HEK293 (cell line): ENCODE results near the gene USP2.

ENCODE experiments used
- CTCF ChIA-PET: fragments of 350-600 bp; formaldehyde crosslinking; extraction: SDS; loops from one replicate; lab custom pipeline; 2021; ENCODE audit warnings: antibody characterized with exemption; lab: Yijun Ruan, JAX
- POLR2A ChIA-PET: fragments of 300-600 bp; formaldehyde crosslinking; extraction: SDS; loops from one replicate; lab custom pipeline; 2020; ENCODE audit warnings: antibody characterized with exemption, inconsistent platforms; lab: Yijun Ruan, JAX
- H3K27ac ChIP-seq: fragments of 200-500 bp; sonication (Bioruptor generic); 2 replicates; pipeline ENCODE4 v1.5.1; 2014; ENCODE audit warnings: low read depth, low read length, control low read depth, inconsistent platforms; ENCODE audit errors: extremely low read depth
- H3K36me3 ChIP-seq, 2 experiments: fragments of 200-500 bp in 1 of 2; sonication (Bioruptor generic) in 1 of 2; 1 replicate in 1 of 2; 2 replicates in 1 of 2; pipeline ENCODE4 v1.5.1; 2014 to 2017; ENCODE audit warnings: inconsistent platforms in 2 of 2, low read length in 2 of 2; ENCODE audit not compliant: control insufficient read depth in 2 of 2, insufficient read depth in 1 of 2
- H3K4me1 ChIP-seq: fragments of 200-500 bp; sonication (Bioruptor generic); 2 replicates; pipeline ENCODE4 v1.5.1; 2014; ENCODE audit warnings: mild to moderate bottlenecking, low read length, inconsistent platforms; ENCODE audit not compliant: control insufficient read depth, insufficient read depth
- H3K4me3 ChIP-seq: 2 replicates; pipeline ENCODE4 v1.5.1; 2011; ENCODE audit warnings: low read depth, mild to moderate bottlenecking, control low read depth, low read length, moderate library complexity
- H3K9me3 ChIP-seq: fragments of 200-500 bp; sonication (Bioruptor generic); 2 replicates; pipeline ENCODE4 v1.5.1; 2014; ENCODE audit warnings: low read depth, low read length, inconsistent platforms; ENCODE audit not compliant: control insufficient read depth, insufficient read depth
- GLIS1 ChIP-seq: fragments of 450-650 bp; formaldehyde crosslinking; IDR thresholded peaks from 2 replicates; pipeline ENCODE4 v1.5.1; 2016; ENCODE audit warnings: missing biosample characterization, missing genetic modification characterization
- GLIS2 ChIP-seq: fragments of 450-650 bp; formaldehyde crosslinking; IDR thresholded peaks from 2 replicates; pipeline ENCODE4 v1.5.1; 2016; ENCODE audit warnings: missing biosample characterization, missing genetic modification characterization
- RBAK ChIP-seq: fragments of 450-650 bp; formaldehyde crosslinking; IDR thresholded peaks from 2 replicates; pipeline ENCODE4 v1.5.1; 2016; ENCODE audit warnings: missing biosample characterization, missing genetic modification characterization
- REPIN1 ChIP-seq: fragments of 450-650 bp; formaldehyde crosslinking; IDR thresholded peaks from 2 replicates; pipeline ENCODE4 v1.5.1; 2017; ENCODE audit warnings: missing biosample characterization, missing genetic modification characterization, low read depth
- SP2 ChIP-seq: fragments of 450-650 bp; formaldehyde crosslinking; IDR thresholded peaks from 2 replicates; pipeline ENCODE4 v1.5.1; 2016; ENCODE audit warnings: missing biosample characterization, missing genetic modification characterization
- TRIM28 ChIP-seq: IDR thresholded peaks from 2 replicates; pipeline ENCODE4 v1.6.1; 2011; ENCODE audit warnings: low read length, control low read depth, borderline replicate concordance
- WT1 ChIP-seq: fragments of 450-650 bp; formaldehyde crosslinking; IDR thresholded peaks from 2 replicates; pipeline ENCODE4 v1.5.1; 2016; ENCODE audit warnings: missing biosample characterization, missing genetic modification characterization
- ZBTB11 ChIP-seq: fragments of 450-650 bp; formaldehyde crosslinking; conservative IDR thresholded peaks from 2 replicates; pipeline ENCODE4 v1.5.1; 2016; ENCODE audit warnings: low read depth, missing biosample characterization, missing genetic modification characterization
- ZBTB7A ChIP-seq: fragments of 450-650 bp; formaldehyde crosslinking; IDR thresholded peaks from 2 replicates; pipeline ENCODE4 v1.5.1; 2016; ENCODE audit warnings: low read depth, missing biosample characterization, missing genetic modification characterization
- ZIC2 ChIP-seq: fragments of 450-650 bp; formaldehyde crosslinking; IDR thresholded peaks from 2 replicates; pipeline ENCODE4 v1.5.1; 2016; ENCODE audit warnings: missing biosample characterization, missing genetic modification characterization
- ZNF132 ChIP-seq: fragments of 450-650 bp; formaldehyde crosslinking; IDR thresholded peaks from 2 replicates; pipeline ENCODE4 v1.5.1; 2017; ENCODE audit warnings: missing biosample characterization, missing genetic modification characterization, borderline replicate concordance
- ZNF239 ChIP-seq: fragments of 450-650 bp; formaldehyde crosslinking; IDR thresholded peaks from 2 replicates; pipeline ENCODE4 v1.5.1; 2016; ENCODE audit warnings: missing biosample characterization, missing genetic modification characterization
- ZNF341 ChIP-seq: fragments of 450-650 bp; formaldehyde crosslinking; IDR thresholded peaks from 2 replicates; pipeline ENCODE4; 2016; ENCODE audit warnings: low read depth, missing biosample characterization, missing genetic modification characterization
- ZNF510 ChIP-seq: fragments of 450-650 bp; formaldehyde crosslinking; IDR thresholded peaks from 2 replicates; pipeline ENCODE4 v1.5.1; 2018; ENCODE audit warnings: mild to moderate bottlenecking, missing genetic modification characterization, missing biosample characterization; ENCODE audit not compliant: insufficient replicate concordance
- ZNF555 ChIP-seq: fragments of 450-650 bp; formaldehyde crosslinking; conservative IDR thresholded peaks from 2 replicates; pipeline ENCODE4 v1.5.1; 2017; ENCODE audit warnings: missing biosample characterization, mild to moderate bottlenecking, missing genetic modification characterization, inconsistent platforms
- ZNF654 ChIP-seq: fragments of 450-650 bp; formaldehyde crosslinking; IDR thresholded peaks from 2 replicates; pipeline ENCODE4 v1.5.1; 2016; ENCODE audit warnings: low read depth, missing biosample characterization, missing genetic modification characterization
- ZSCAN23 ChIP-seq: fragments of 450-650 bp; formaldehyde crosslinking; IDR thresholded peaks from 2 replicates; pipeline ENCODE4 v1.5.1; 2016; ENCODE audit warnings: missing biosample characterization, missing genetic modification characterization
- ZSCAN30 ChIP-seq: fragments of 450-650 bp; IDR thresholded peaks from 2 replicates; pipeline ENCODE4 v1.5.1; 2018; ENCODE audit warnings: missing biosample characterization, mild to moderate bottlenecking, missing genetic modification characterization, moderate library complexity
- TF ChIP-seq, protein P1 (sequence below): fragments of 450-650 bp; formaldehyde crosslinking; IDR thresholded peaks from 2 replicates; pipeline ENCODE4 v1.5.1; 2016; ENCODE audit warnings: missing biosample characterization, missing genetic modification characterization
- TF ChIP-seq, protein P2 (sequence below): fragments of 450-650 bp; formaldehyde crosslinking; IDR thresholded peaks from 2 replicates; pipeline ENCODE4 v1.5.1; 2016; ENCODE audit warnings: missing biosample characterization, missing genetic modification characterization
- TF ChIP-seq, protein P3 (sequence below): fragments of 450-650 bp; formaldehyde crosslinking; IDR thresholded peaks from 2 replicates; pipeline ENCODE4 v1.5.1; 2016; ENCODE audit warnings: missing biosample characterization, missing genetic modification characterization, low read depth
- TF ChIP-seq, protein P4 (sequence below): fragments of 450-650 bp; formaldehyde crosslinking; IDR thresholded peaks from 2 replicates; pipeline ENCODE4 v1.5.1; 2016; ENCODE audit warnings: missing biosample characterization, missing genetic modification characterization

USP2 gene

DNA sequence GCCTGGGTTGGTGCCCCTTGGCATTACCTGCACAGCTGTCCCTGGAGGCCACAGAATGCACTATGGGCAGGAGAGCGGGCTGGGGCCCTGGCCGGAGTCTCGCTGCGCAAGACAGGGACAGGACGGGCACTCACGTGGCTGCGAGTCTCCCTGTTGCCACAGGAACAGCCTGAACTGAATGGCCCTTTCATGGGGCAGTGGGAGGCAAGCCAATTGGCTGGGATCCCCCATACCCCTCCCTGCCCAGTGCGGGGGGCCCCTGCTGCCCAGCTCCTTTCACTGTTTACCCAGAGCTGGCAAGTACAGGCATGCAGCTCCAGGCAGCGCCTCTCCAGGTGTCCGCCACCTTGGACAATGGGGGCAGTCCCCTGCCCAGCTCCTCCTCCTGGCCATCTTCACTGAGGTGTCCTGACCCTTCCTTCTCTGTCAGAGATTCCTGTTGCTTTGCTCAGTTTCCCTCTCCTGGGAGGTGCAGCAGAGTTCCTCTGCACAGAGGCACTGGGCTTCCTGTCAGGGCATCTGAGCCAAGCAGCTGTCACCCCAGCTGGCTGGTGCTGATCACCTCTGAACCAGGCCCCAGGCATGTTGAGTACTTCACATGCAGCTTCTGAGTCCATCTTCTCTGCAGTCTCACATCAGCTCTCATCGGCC is 5.2 kb downstream of the USP2 start:
- no peak overlapping the region for H3K4me3 ChIP-seq
- no peaks in the 10 kb centered on the region; the same call in 1 of the 2 replicates for H3K4me1 ChIP-seq
- TF ChIP-seq ZNF555 = no peak
- peak; percentile 68 for TF ChIP-seq ZIC2 (tag by site-specific recombination)
- 0 out of 2 replicates have a peak, but pooled peaks have one; percentile 22 for TF ChIP-seq ZNF341 (tag by site-specific recombination)
- TF ChIP-seq, protein P1, sequence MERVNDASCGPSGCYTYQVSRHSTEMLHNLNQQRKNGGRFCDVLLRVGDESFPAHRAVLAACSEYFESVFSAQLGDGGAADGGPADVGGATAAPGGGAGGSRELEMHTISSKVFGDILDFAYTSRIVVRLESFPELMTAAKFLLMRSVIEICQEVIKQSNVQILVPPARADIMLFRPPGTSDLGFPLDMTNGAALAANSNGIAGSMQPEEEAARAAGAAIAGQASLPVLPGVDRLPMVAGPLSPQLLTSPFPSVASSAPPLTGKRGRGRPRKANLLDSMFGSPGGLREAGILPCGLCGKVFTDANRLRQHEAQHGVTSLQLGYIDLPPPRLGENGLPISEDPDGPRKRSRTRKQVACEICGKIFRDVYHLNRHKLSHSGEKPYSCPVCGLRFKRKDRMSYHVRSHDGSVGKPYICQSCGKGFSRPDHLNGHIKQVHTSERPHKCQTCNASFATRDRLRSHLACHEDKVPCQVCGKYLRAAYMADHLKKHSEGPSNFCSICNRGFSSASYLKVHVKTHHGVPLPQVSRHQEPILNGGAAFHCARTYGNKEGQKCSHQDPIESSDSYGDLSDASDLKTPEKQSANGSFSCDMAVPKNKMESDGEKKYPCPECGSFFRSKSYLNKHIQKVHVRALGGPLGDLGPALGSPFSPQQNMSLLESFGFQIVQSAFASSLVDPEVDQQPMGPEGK (tag by site-specific recombination) = peak; percentile 47
- no peak for TF ChIP-seq ZNF132 (tag by site-specific recombination)
- peak; percentile 89 for TF ChIP-seq GLIS1 (tag by site-specific recombination)
- TF ChIP-seq ZNF510 (tag by site-specific recombination) = no peak
- TF ChIP-seq ZSCAN30 (tag by site-specific recombination) = no peak
- TF ChIP-seq GLIS2 (tag by site-specific recombination) = 0 out of 2 replicates have a peak, but pooled peaks have one; percentile 20
- TF ChIP-seq RBAK (tag by site-specific recombination) = no peak
- no peak for TF ChIP-seq ZNF654 (tag by site-specific recombination)
- TF ChIP-seq ZNF239 (tag by site-specific recombination) = no peak
- TF ChIP-seq WT1 (tag by site-specific recombination) = no peak
- no peak overlapping the region for H3K27ac ChIP-seq
- no peaks in the 10 kb centered on the region for H3K9me3 ChIP-seq
- CTCF ChIA-PET = interaction anchor here (0.5 to 13.7 kb wide), 14 partner anchors 9 to 1137 kb away, joined by 3 to 160 read pairs (median 4); partner anchors contain the start of gene RNF26
- POLR2A ChIA-PET = interaction anchor here (1.4 to 2.5 kb wide), 3 partner anchors 15 to 59 kb away, joined by 5 to 8 read pairs (median 7); partner anchors contain the start of gene MCAM
- no peaks in the 10 kb centered on the region for H3K36me3 ChIP-seq

GRCh38 chr11:119375337-119376196 is 5.9 kb downstream of the USP2 start:
- POLR2A ChIA-PET = interaction anchor here (0.8 to 2.5 kb wide), 5 partner anchors 14 to 206 kb away, joined by 3 to 8 read pairs (median 5); partner anchors contain the start of gene MCAM
- H3K36me3 ChIP-seq = no peaks in the 10 kb centered on the region
- H3K27ac ChIP-seq = no peak overlapping the region
- TF ChIP-seq TRIM28 (no peak), WT1 (tag by site-specific recombination) (0 out of 2 replicates have a peak, but pooled peaks have one; percentile 25), SP2 (tag by site-specific recombination) (peak; percentile 13; the same call in 1 of the 2 replicates), ZBTB11 (tag by site-specific recombination) (no peak), ZBTB7A (tag by site-specific recombination) (no peak), ZSCAN23 (tag by site-specific recombination) (no peak), REPIN1 (tag by site-specific recombination) (no peak)
- TF ChIP-seq, protein P2, sequence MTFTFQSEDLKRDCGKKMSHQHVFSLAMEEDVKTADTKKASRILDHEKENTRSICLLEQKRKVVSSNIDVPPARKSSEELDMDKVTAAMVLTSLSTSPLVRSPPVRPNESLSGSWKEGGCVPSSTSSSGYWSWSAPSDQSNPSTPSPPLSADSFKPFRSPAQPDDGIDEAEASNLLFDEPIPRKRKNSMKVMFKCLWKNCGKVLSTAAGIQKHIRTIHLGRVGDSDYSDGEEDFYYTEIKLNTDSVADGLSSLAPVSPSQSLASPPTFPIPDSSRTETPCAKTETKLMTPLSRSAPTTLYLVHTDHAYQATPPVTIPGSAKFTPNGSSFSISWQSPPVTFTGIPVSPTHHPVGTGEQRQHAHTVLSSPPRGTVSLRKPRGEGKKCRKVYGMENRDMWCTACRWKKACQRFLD (tag by site-specific recombination) = no peak
- TF ChIP-seq, protein P3, sequence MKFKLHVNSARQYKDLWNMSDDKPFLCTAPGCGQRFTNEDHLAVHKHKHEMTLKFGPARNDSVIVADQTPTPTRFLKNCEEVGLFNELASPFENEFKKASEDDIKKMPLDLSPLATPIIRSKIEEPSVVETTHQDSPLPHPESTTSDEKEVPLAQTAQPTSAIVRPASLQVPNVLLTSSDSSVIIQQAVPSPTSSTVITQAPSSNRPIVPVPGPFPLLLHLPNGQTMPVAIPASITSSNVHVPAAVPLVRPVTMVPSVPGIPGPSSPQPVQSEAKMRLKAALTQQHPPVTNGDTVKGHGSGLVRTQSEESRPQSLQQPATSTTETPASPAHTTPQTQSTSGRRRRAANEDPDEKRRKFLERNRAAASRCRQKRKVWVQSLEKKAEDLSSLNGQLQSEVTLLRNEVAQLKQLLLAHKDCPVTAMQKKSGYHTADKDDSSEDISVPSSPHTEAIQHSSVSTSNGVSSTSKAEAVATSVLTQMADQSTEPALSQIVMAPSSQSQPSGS = no peak
- TF ChIP-seq, protein P4, sequence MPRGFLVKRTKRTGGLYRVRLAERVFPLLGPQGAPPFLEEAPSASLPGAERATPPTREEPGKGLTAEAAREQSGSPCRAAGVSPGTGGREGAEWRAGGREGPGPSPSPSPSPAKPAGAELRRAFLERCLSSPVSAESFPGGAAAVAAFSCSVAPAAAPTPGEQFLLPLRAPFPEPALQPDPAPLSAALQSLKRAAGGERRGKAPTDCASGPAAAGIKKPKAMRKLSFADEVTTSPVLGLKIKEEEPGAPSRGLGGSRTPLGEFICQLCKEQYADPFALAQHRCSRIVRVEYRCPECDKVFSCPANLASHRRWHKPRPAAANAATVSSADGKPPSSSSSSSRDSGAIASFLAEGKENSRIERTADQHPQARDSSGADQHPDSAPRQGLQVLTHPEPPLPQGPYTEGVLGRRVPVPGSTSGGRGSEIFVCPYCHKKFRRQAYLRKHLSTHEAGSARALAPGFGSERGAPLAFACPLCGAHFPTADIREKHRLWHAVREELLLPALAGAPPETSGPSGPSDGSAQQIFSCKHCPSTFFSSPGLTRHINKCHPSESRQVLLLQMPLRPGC (tag by site-specific recombination) = no peak

More at GRCh38 chr11:119375337-119376196, 5.9 kb downstream of the USP2 start:
- Histone ChIP-seq H3K4me3 (no peak overlapping the region), H3K4me1 (peaks cover 2% of the 10 kb centered on the region; the same call in 1 of the 2 replicates), H3K9me3 (no peaks in the 10 kb centered on the region)
- CTCF ChIA-PET = interaction anchor here (0.6 to 13.7 kb wide), 16 partner anchors 11 to 1136 kb away, joined by 3 to 160 read pairs (median 9); partner anchors contain the start of genes CBL and RNF26
